DOHH2 (cell line): ENCODE results near the gene FLYWCH1.

Source experiments
- EZH2phosphoT487 ChIP-seq: fragments of 200-600 bp; sonication (generic); IDR thresholded peaks from 2 replicates; pipeline ENCODE4 v1.6.1; 2017; ENCODE audit warnings: borderline replicate concordance, mild to moderate bottlenecking, antibody characterized with exemption, low read length, moderate library complexity, mixed read lengths
- TF ChIP-seq, protein P1 (sequence below): fragments of 200-600 bp; sonication (generic); IDR thresholded peaks from one replicate; pipeline ENCODE4 v1.5.1; 2014; ENCODE audit warnings: antibody characterized with exemption, mild to moderate bottlenecking, low read depth, low read length; ENCODE audit not compliant: poor library complexity, severe bottlenecking

DNA sequence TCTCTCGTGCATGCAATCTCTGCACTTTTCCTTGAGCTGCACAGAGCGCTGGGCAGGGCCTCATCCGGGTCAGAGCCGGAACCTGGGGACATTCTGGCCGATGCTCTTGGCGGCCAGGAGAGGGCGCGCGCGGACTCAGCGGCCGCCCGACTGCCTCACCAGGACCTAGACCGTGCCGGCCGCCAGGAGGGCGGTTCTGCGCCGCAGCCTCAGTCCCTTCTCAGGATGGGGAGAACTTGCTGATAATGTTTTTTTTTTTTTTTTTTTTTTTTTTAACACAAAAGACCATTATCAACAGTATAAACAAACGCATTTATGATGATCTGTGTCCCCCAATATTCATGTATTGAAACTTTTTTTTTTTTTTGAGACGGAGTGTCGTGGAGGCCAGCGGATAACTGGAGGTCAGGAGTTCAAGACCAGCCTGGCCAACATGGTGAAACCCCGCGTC is 36.8 kb upstream of the FLYWCH1 start:
- TF ChIP-seq, protein P1, sequence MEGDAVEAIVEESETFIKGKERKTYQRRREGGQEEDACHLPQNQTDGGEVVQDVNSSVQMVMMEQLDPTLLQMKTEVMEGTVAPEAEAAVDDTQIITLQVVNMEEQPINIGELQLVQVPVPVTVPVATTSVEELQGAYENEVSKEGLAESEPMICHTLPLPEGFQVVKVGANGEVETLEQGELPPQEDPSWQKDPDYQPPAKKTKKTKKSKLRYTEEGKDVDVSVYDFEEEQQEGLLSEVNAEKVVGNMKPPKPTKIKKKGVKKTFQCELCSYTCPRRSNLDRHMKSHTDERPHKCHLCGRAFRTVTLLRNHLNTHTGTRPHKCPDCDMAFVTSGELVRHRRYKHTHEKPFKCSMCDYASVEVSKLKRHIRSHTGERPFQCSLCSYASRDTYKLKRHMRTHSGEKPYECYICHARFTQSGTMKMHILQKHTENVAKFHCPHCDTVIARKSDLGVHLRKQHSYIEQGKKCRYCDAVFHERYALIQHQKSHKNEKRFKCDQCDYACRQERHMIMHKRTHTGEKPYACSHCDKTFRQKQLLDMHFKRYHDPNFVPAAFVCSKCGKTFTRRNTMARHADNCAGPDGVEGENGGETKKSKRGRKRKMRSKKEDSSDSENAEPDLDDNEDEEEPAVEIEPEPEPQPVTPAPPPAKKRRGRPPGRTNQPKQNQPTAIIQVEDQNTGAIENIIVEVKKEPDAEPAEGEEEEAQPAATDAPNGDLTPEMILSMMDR: peak; percentile 89
- no peak for TF ChIP-seq EZH2phosphoT487
